Measurements from ENCODE around the gene NRDC.
"Not testable (repeated sequence)": the region's sequence is repeated elsewhere in the genome, so short reads cannot be mapped to it uniquely, and the experiment has no call there.

The NRDC gene

DNA sequence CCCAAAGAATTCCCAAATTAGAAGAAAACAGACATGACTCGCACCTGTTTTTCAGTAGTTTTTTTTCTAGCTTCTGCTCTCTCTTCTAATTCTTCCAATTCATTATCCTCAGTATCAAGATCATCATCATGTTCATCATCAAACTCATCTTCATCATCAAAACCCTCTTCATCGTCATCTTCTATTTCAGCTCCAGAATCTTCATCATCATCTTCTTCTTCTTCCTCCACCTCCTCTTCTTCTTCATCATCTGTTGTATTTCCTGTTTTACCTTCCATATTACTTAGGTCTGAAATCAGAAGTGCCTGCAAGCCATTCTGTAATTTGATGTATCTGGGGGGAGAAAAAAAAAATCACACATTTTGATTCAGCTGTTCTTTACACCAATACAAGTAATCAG lies 38.3 kb downstream of the NRDC start:
- DNase-seq: no peak

DNA sequence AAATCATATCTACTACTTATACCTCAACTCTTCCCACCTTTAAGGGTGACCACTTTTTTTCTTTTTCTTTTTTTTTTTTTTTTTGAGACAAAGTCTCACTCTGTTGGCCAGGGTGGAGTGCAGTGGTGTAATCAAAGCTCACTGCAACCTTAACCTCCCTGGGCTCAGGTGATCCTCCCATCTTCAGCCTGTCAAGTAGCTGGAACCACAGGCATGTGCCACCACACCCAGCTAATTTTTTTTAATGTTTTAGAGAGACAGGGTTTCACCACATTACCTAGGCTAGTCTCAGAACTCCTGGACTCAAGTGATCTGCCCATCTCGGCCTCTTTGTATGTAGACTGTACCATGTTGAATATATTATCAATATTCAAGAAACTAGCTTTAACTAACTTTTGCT lies 39.4 kb downstream of the NRDC start:
- DNase-seq: no peak

- no peak for DNase-seq
Measured at GRCh38 chr1:51837243-51837642, 41.3 kb downstream of the NRDC start.

DNA sequence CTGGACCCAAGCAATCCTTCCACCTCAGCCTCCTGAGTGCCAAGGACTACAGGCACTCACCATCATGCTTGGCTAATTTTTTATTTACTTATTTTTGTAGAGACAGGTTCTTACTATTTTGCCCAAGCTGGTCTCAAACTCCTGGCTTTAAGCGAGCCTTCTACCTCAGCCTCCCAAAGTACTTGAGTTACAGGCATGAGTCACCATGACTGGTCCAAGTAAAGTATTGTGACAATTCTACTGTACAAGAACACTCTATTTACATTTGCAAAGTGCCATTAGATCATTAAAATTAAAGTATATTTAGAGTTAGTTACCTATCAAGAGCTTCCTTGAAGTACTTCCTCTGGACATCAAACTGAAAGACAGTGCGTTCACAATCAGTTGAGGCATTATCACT lies 44.8 kb downstream of the NRDC start:
- DNase-seq: no peak

DNA sequence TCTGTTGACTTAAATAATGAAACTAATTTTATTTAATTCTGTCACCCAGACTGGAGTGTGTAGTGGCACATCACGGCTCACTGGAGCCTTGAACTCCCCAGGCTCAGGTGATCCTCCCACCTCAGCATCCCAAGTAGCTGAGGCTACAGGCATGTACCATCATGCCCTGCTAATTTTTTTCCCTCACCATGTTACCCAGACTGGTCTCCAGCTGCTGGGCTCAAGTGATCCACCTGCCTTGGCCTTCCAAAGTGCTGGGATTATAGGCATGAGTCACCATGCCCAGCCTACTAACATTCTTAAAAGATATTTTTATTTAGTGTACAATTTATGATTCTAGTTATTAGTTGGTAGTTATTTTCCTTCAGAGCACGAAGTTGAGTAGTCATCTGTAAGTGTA lies 49.5 kb downstream of the NRDC start:
- DNase-seq: no peak

- no peak for DNase-seq
Measured at GRCh38 chr1:51819810-51820209, 58.7 kb downstream of the NRDC start.

DNA sequence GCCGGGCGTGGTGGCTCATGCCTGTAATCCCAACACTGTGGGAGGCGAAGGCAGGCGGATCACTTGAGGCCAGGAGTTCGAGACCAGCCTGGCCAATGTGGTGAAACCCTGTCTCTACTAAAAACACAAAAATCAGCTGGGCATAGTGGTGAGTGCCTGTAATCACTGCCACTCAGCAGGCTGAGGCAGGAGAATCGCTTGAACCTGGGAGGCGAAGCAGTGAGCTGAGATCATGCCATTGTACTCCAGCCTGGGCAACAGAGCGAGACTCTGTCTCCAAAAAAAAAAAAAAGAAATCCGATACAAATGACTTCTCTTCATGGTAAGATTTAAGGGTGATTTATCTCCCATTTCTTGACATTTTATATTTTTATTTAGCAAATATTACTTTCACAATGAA lies 59.5 kb downstream of the NRDC start:
- DNase-seq: not testable (repeated sequence)

DNA sequence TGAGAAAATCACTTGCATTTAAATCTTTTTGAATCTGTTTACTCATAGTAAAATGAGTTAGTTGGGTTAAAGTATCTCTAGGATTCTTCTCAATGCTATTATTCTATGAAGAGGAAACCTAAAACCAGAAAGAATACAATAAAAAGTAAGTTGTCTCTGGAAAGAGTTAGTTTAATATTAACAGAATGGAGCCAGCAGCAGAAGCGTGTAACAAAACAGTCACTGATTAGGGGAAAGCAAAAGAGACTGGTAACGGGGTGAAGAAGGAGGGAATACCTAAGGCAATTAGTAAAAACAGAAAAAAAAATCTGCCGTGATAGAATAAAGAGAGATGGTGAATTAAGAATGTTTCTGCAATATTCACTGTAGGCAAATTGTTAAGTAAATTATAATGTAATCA lies 60.0 kb downstream of the NRDC start:
- DNase-seq: no peak

DNA sequence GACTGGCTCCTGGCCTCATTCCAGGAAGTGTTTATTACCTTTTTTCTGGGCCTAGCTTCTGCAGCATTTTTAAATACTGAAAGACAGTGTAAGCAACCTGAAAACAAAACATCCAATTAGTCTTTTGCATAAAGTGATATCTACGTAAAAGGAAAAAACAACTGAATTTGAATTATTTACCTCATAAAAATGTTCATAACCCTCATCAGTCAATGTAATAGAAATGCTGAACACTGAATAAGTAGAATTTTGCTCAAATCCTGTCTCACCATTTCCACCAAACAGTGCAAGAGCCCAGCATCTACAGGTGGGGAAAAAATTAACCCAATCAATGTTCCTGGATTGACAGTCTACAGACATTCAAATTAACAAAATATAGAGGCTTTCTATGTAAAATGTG lies 64.0 kb downstream of the NRDC start:
- DNase-seq: no peak

- DNase-seq: no peak
Measured at GRCh38 chr1:51799372-51799771, 79.2 kb downstream of the NRDC start.

DNA sequence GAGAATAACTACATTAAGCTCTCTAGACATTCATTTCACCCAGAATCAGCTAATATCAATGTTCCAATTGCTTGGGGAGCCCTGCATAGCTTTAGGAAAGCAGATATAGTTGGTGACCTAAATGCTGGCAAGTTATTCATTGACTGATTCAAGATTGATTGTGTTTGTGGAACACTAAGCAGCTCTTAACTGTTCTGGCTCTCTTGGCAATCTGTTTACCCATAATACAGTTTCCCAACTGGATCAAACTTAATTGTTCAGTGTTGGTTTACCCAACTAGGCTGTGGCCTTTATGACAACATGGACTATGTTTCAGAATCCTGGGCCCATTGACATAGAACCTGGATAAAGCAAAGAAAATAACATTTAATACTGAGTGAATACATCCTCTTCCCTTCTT lies 83.7 kb downstream of the NRDC start:
- no peak for DNase-seq

DNA sequence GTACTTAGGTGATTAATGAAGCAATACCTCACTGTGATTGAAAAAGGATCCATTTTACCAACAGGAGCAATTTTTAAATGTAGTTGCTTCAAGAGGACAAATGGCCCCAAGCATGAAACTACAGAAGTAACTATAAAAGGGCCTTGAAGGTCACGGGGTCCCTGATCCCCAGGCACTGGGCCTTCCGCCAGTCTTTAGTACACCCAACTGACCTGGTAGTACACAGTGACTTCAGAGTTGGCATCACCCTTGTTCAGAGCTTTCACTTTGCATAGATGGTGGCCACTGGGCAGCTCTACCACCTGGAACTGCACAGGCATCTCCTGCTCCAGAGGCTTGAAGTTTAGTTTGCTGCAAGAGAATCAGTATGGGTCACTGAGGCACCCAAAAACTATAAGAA lies 84.3 kb downstream of the NRDC start:
- DNase-seq: no peak

- no peak for DNase-seq
Measured at GRCh38 chr1:51792864-51793263, 85.7 kb downstream of the NRDC start.

GRCh38 chr1:51791888-51792287 lies 86.6 kb downstream of the NRDC start:
- no peak for DNase-seq

DNA sequence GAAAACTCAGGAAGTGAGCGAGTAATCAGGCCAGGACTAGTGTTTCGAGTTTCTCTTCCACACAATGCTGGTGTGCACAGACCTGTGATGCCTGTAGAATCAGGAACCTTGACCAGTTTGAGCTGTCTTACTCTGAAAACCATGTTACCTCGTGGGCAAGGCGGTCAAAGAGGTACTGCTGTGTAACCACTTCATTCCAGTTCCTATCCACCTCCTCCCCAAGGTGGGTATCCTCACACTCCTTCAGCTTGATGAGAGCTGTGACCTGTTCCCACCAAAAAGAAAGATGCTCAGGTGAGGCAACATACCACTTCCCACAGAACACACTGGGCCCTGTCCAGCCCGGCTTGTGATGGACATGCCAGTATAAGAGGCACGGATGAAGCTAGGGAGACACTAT lies 88.1 kb downstream of the NRDC start:
- DNase-seq: no peak

GRCh38 chr1:51789342-51789741 lies 89.2 kb downstream of the NRDC start:
- DNase-seq: no peak

DNA sequence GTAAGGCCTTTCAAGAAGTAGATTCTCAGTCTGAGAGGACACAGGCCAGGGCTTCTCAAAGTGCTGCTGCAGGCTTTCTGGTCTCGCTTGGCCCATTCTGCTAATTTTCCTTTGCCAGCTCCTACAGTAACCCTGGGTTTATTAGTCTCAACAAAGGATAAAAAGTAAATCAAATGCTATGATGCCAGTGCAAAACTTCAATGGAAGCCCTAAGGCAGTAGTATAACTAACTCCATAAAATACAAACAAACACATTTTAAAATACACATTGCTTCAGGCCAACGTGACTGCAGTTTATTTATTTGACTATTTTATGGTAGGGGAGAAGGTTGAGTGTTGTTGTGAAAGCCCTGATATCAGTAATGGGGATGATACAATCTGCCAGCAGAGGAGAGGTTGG lies 89.6 kb downstream of the NRDC start:
- no peak for DNase-seq

DNA sequence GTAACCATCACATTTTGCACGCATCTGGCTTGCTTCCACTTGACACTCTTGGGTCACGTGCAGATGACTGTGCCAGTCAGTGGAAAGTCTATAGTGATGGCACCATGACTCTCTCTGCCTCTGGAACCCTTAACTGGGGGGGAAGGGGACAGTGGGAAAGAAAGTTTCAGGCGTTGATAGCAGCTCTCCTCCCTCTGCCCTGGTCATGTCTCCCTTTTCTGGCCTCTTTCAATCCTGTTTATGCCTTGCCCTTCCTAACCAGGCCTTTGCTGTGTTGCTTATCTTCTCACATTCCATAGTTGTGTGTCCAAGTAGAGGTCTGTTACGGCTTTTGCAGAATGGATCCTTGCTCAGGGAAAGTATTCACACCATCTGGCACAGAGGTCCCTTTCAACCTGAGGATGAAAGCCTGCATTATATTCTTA lies 93.5 kb downstream of the NRDC start:
- DNase-seq: no peak

DNA sequence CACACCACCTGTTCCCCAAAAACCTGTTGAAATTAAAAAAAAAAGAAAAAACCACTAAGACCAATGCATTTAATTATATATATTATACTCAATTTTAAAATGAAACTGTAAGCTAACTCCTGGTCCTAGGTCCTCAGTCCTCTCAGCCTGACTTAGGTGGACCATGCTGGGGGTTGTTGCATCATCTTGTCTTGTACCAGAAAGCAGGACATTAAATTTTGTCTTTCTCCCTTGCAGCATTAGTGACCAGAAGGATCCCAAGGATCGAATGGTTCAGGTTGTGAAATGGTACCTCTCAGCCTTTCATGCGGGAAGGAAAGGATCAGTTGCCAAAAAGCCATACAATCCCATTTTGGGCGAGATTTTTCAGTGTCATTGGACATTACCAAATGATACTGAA lies 97.6 kb downstream of the NRDC start:
- DNase-seq: no peak

DNA sequence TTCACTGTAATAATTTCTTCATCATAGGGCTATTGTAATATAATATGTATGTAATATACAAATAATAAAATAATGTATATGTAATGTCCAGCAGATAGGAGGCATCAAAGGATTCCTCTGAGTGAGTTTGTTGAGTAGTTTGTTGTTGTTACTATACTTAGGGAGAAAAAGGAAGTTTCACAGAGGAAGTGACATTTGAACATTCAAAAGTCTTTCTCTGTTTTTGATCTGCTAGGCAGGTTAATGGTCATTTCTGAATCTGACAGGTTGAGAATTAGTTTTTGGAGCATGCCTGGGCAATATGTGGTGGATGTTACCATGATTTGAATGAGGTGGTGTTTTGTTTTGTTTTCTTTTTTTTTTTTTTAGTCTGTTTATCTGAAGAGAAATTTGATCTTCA lies 102.1 kb downstream of the NRDC start:
- no peak for DNase-seq

- no peak for DNase-seq
Measured at GRCh38 chr1:51768971-51769588, 109.4 kb downstream of the NRDC start.

DNA sequence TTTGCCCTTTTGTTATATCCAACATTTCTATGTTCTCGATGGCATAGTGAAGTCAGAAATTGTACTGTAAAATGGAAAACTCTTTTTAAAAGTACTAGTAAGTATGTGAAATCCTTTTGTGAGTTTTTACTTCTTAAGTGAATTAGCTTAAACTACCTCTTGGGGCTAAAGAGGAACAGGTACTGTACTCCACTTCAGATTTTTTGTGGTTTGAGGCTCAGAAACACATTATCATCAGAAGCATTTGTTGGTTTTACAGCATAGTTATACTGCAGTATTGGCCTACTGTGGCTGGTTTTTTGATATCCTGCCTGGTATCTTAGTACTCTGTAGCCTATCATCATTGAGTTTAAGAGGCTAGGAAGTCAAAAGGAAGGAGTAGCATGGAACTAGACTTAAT lies 117.2 kb downstream of the NRDC start:
- DNase-seq: no peak

DNA sequence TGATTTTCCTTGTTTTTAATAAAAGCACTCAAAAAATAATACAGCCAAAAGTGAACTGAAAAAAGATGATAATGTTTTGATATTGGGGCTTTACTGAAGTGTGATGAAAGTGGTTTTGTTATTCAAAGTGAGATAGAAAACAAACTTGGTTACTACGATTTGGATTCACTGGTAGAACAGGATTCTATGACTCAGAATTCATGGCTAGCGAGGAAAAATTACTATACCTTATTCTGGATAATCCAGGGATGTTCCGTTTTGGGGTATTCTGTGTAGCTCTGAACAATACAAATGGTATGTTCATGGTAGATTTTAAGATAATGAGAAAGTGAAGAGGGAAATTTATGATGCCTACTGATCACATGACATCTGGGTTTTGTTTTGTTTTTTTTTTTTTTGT lies 117.7 kb downstream of the NRDC start:
- no peak for DNase-seq

GRCh38 chr1:51758310-51758709 lies 120.2 kb downstream of the NRDC start:
- no peak for DNase-seq

DNA sequence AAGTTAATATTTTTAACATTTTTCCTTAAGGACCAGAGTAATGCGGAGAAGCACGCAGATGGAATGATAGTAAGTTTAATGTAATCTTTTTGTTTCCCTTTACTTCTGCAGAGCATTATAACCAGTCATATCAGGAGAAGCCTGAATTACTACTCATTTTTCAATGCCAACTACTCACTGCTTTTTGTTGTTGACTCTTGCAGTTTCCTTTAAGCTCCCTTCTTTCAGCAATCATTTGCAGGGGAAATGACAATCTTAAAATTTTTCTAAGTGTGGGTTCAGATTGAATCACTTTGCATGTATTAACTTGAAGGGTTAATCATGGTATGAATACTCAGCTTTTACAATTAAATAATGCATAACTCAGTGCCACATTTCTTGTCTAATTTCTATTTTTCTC lies 122.2 kb downstream of the NRDC start:
- DNase-seq: no peak

DNA sequence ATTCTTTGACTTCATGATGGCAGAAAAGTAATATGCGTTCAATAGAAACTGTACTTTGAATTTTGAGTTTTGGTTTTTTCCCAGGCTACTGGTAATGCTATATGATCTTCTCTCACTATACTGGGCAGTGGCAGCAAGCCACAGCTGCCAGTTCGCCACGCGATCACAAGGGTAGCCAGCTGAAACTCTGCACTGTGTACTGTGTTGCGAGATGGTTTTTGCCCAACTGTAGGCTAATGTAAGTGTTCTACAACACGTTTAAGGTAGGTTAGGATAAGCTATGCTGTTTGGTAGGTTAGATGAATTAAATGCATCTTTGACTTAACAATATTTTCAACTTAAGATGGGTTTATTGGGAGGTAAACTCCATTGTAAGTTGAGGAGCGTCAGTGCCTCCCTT lies 123.1 kb downstream of the NRDC start:
- DNase-seq: no peak

All from activated CD8-positive, alpha-beta memory T cell treated with anti-CD3 and anti-CD28 coated beads, Interleukin-2, amount 50 U/mL, for 4 hours (primary cell).